Measurements from ENCODE around the gene DDX5. TPM values are rescaled to one million over a fixed set of nuclear protein-coding genes. Genes with fewer than 3 reads are reported as not detected.

DDX5 gene
- total and polyA plus RNA-seq, 2 of the 13 experiments (the other 11 are each of a cell fraction or from before 2014, with no cell fraction given) = 503 to 684 TPM

- TF ChIP-seq EED (CRISPR knock-in tag; IDR thresholded peaks at IDR 0.05) (peak; percentile 89; the same call in 1 of the 2 replicates), GMEB1 (CRISPR knock-in tag; IDR thresholded peaks at IDR 0.05; ENCODE audit: borderline replicate concordance) (peak; percentile 93), AHR (CRISPR knock-in tag; IDR thresholded peaks at IDR 0.05) (no peak; the same call in 1 of the 2 replicates), ZNF737 (CRISPR knock-in tag; IDR thresholded peaks at IDR 0.05; ENCODE audit: borderline replicate concordance) (no peak; the same call in 1 of the 2 replicates), MIXL1 (CRISPR knock-in tag; IDR thresholded peaks at IDR 0.05) (no peak), FOXC1 (CRISPR knock-in tag; IDR thresholded peaks at IDR 0.05; ENCODE audit: borderline replicate concordance) (peak; percentile 83), ATF5 (CRISPR knock-in tag; IDR thresholded peaks at IDR 0.05; ENCODE audit: low read depth) (peak; percentile 91), NCOA2 (CRISPR knock-in tag; IDR thresholded peaks at IDR 0.05) (peak; percentile 49), RARA (CRISPR knock-in tag; IDR thresholded peaks at IDR 0.05) (no peak; the same call in none of the 2 replicates), NFIB (CRISPR knock-in tag; IDR thresholded peaks at IDR 0.05; ENCODE audit: borderline replicate concordance) (no peak), KAT7 (CRISPR knock-in tag; IDR thresholded peaks at IDR 0.05; ENCODE audit: borderline replicate concordance) (peak; percentile 45), ZNF724P (CRISPR knock-in tag; IDR thresholded peaks at IDR 0.05; ENCODE audit: borderline replicate concordance) (peak; percentile 84; the same call in 1 of the 2 replicates), ZSCAN25 (CRISPR knock-in tag; IDR thresholded peaks at IDR 0.05) (no peak), HOXA5 (CRISPR knock-in tag; IDR thresholded peaks at IDR 0.05) (0 out of 2 replicates have a peak, but pooled peaks have one; percentile 74), ZNF749 (CRISPR knock-in tag; IDR thresholded peaks at IDR 0.05; ENCODE audit: borderline replicate concordance) (peak; percentile 97), ZBTB20 (CRISPR knock-in tag; IDR thresholded peaks at IDR 0.05; ENCODE audit: borderline replicate concordance, low read depth) (peak; percentile 73), ZNF510 (CRISPR knock-in tag; IDR thresholded peaks at IDR 0.05; ENCODE audit: low read depth) (no peak), DNMT1 (CRISPR knock-in tag; IDR thresholded peaks at IDR 0.05) (0 out of 2 replicates have a peak, but pooled peaks have one; percentile 14), SNAI1 (CRISPR knock-in tag; IDR thresholded peaks at IDR 0.05; ENCODE audit: borderline replicate concordance) (peak; percentile 66; the same call in 1 of the 2 replicates), HBP1 (CRISPR knock-in tag; IDR thresholded peaks at IDR 0.05; ENCODE audit: low read depth) (peak; percentile 75), KMT2B (CRISPR knock-in tag; IDR thresholded peaks at IDR 0.05) (peak; percentile 77), ZNF343 (CRISPR knock-in tag; IDR thresholded peaks at IDR 0.05) (peak; percentile 65; the same call in 1 of the 2 replicates)
- TF ChIP-seq, protein P1, sequence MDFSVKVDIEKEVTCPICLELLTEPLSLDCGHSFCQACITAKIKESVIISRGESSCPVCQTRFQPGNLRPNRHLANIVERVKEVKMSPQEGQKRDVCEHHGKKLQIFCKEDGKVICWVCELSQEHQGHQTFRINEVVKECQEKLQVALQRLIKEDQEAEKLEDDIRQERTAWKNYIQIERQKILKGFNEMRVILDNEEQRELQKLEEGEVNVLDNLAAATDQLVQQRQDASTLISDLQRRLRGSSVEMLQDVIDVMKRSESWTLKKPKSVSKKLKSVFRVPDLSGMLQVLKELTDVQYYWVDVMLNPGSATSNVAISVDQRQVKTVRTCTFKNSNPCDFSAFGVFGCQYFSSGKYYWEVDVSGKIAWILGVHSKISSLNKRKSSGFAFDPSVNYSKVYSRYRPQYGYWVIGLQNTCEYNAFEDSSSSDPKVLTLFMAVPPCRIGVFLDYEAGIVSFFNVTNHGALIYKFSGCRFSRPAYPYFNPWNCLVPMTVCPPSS (IDR thresholded peaks at IDR 0.05) = no peak
- TF ChIP-seq, protein P2, sequence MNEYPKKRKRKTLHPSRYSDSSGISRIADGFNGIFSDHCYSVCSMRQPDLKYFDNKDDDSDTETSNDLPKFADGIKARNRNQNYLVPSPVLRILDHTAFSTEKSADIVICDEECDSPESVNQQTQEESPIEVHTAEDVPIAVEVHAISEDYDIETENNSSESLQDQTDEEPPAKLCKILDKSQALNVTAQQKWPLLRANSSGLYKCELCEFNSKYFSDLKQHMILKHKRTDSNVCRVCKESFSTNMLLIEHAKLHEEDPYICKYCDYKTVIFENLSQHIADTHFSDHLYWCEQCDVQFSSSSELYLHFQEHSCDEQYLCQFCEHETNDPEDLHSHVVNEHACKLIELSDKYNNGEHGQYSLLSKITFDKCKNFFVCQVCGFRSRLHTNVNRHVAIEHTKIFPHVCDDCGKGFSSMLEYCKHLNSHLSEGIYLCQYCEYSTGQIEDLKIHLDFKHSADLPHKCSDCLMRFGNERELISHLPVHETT (CRISPR knock-in tag; conservative IDR thresholded peaks at IDR 0.05) = peak; percentile 91
Measured at GRCh38 chr17:64506576-64507412, 705 bp upstream of the DDX5 start, which contains the start of gene CEP95 (continued).

Data from HepG2 (cell line).